H9 (cell line): ENCODE results near the gene HTRA1. TPM values are rescaled to one million over a fixed set of nuclear protein-coding genes. Genes with fewer than 3 reads are reported as not detected.

ENCODE experiments used
- DNase-seq: peaks from one replicate; pipeline ENCODE4 v3.0.0-alpha.2; 2017
- H2AFZ ChIP-seq: one replicate; pipeline ENCODE4 v1.6.1; 2013; ENCODE audit warnings: mild to moderate bottlenecking, low read length, control low read depth, moderate library complexity
- H2AK5ac ChIP-seq: 2 replicates; pipeline ENCODE4 v1.6.1; 2013; ENCODE audit warnings: low read length, control low read depth, mixed read lengths; ENCODE audit not compliant: insufficient read length
- H2BK120ac ChIP-seq: one replicate; pipeline ENCODE4 v1.6.1; 2013; ENCODE audit warnings: low read depth, mild to moderate bottlenecking, low read length, control low read depth, inconsistent platforms; ENCODE audit not compliant: poor library complexity, severe bottlenecking
- H2BK12ac ChIP-seq: 2 replicates; pipeline ENCODE4 v1.6.1; 2013; ENCODE audit warnings: low read length, control low read depth, mixed read lengths, low read depth; ENCODE audit not compliant: insufficient read length
- H2BK15ac ChIP-seq: 2 replicates; pipeline ENCODE4 v1.6.1; 2013; ENCODE audit warnings: low read depth, low read length, control low read depth
- H2BK20ac ChIP-seq: one replicate; pipeline ENCODE4 v1.6.1; 2013; ENCODE audit warnings: low read depth, mild to moderate bottlenecking, low read length, control low read depth, inconsistent platforms; ENCODE audit not compliant: poor library complexity, severe bottlenecking
- H2BK5ac ChIP-seq: 2 replicates; pipeline ENCODE4 v1.6.1; 2013; ENCODE audit warnings: low read length, control low read depth, mixed read lengths; ENCODE audit not compliant: insufficient read length
- H3K14ac ChIP-seq: 2 replicates; pipeline ENCODE4 v1.6.1; 2013; ENCODE audit warnings: low read length, control low read depth; ENCODE audit not compliant: insufficient read depth
- H3K18ac ChIP-seq: 2 replicates; pipeline ENCODE4 v1.6.1; 2013; ENCODE audit warnings: low read depth, mild to moderate bottlenecking, mixed read lengths, low read length, control low read depth; ENCODE audit not compliant: insufficient read length
- H3K23ac ChIP-seq: 2 replicates; pipeline ENCODE4 v1.6.1; 2013; ENCODE audit warnings: low read length, control low read depth, mixed read lengths, low read depth; ENCODE audit not compliant: insufficient read length
- H3K23me2 ChIP-seq: 2 replicates; pipeline ENCODE4 v1.6.1; 2013; ENCODE audit warnings: low read depth, mild to moderate bottlenecking, mixed read lengths, low read length, control low read depth; ENCODE audit not compliant: insufficient read length, poor library complexity, severe bottlenecking
- H3K27ac ChIP-seq: 2 replicates; pipeline ENCODE4 v1.5.1; 2013; ENCODE audit warnings: low read length, control low read depth, mixed read lengths, low read depth; ENCODE audit not compliant: insufficient read length
- H3K27me3 ChIP-seq: 2 replicates; pipeline ENCODE4 v1.6.1; 2013; ENCODE audit warnings: low read length, control low read depth, inconsistent platforms; ENCODE audit not compliant: insufficient read depth
- H3K4ac ChIP-seq: 2 replicates; pipeline ENCODE4 v1.6.1; 2013; ENCODE audit warnings: low read depth, mild to moderate bottlenecking, control low read depth, inconsistent platforms, low read length, moderate library complexity
- H3K4me1 ChIP-seq: 2 replicates; pipeline ENCODE4 v1.6.1; 2013; ENCODE audit warnings: low read length, control low read depth, inconsistent platforms; ENCODE audit not compliant: insufficient read depth
- H3K4me2 ChIP-seq: 2 replicates; pipeline ENCODE4 v1.6.1; 2013; ENCODE audit warnings: low read length, control low read depth, mixed read lengths; ENCODE audit not compliant: insufficient read length, insufficient read depth
- H3K56ac ChIP-seq: 2 replicates; pipeline ENCODE4 v1.6.1; 2013; ENCODE audit warnings: low read depth, mild to moderate bottlenecking, mixed read lengths, low read length, control low read depth; ENCODE audit not compliant: insufficient read length
- H3K79me1 ChIP-seq: 2 replicates; pipeline ENCODE4 v1.6.1; 2013; ENCODE audit warnings: low read depth, mild to moderate bottlenecking, moderate library complexity, low read length, control low read depth, inconsistent platforms; ENCODE audit not compliant: insufficient read depth, poor library complexity, severe bottlenecking
- H3K79me2 ChIP-seq: 2 replicates; pipeline ENCODE4 v1.6.1; 2013; ENCODE audit warnings: low read length, control low read depth, inconsistent platforms; ENCODE audit not compliant: insufficient read depth
- H3K9ac ChIP-seq: 2 replicates; pipeline ENCODE4 v1.6.1; 2013; ENCODE audit warnings: low read length, control low read depth, mixed read lengths; ENCODE audit not compliant: insufficient read length; ENCODE audit errors: extremely low read depth
- H3K9me3 ChIP-seq: one replicate; pipeline ENCODE4 v1.6.1; 2013; ENCODE audit warnings: low read depth, low read length, inconsistent platforms; ENCODE audit not compliant: control insufficient read depth
- H3T11ph ChIP-seq: one replicate; pipeline ENCODE4 v1.6.1; 2013; ENCODE audit warnings: mild to moderate bottlenecking, low read length, control low read depth, inconsistent platforms
- H4K20me1 ChIP-seq: one replicate; pipeline ENCODE4 v1.6.1; 2013; ENCODE audit not compliant: control insufficient read depth, insufficient read length, insufficient read depth
- H4K5ac ChIP-seq: 2 replicates; pipeline ENCODE4 v1.6.1; 2013; ENCODE audit warnings: low read depth, mild to moderate bottlenecking, mixed read lengths, low read length, control low read depth; ENCODE audit not compliant: insufficient read length
- H4K8ac ChIP-seq: replicated peaks from 2 replicates; pipeline ENCODE4 v1.6.1; 2013; ENCODE audit warnings: low read length, control low read depth, mixed read lengths, low read depth; ENCODE audit not compliant: insufficient read length
- H4K91ac ChIP-seq: 2 replicates; pipeline ENCODE4 v1.6.1; 2013; ENCODE audit warnings: low read depth, mild to moderate bottlenecking, moderate library complexity, mixed read lengths, low read length, control low read depth; ENCODE audit not compliant: insufficient read length
- H3K27ac Mint-ChIP-seq, 3 experiments: 2 replicates in 2 of 3; 3 replicates in 1 of 3; pipeline ENCODE4 v1.8.0; 2020 to 2021; ENCODE audit warnings: mixed read lengths in 3 of 3, mild to moderate bottlenecking in 1 of 3, moderate library complexity in 1 of 3
- H3K27me3 Mint-ChIP-seq: 2 replicates; pipeline ENCODE4 v1.8.0; 2021; ENCODE audit warnings: low read depth, mild to moderate bottlenecking, moderate library complexity, mixed read lengths
- H3K36me3 Mint-ChIP-seq, 3 experiments: 2 replicates in 2 of 3; 3 replicates in 1 of 3; pipeline ENCODE4 v1.8.0; 2020 to 2021; ENCODE audit warnings: low read depth in 3 of 3, mixed read lengths in 3 of 3; ENCODE audit not compliant: insufficient read depth in 1 of 3
- H3K4me1 Mint-ChIP-seq, 2 experiments: 2 replicates each; pipeline ENCODE4 v1.8.0; 2020; ENCODE audit warnings: mixed read lengths in 2 of 2
- H3K4me3 Mint-ChIP-seq, 2 experiments: 2 replicates in 1 of 2; 3 replicates in 1 of 2; pipeline ENCODE4 v1.8.0; 2020 to 2021; ENCODE audit warnings: mild to moderate bottlenecking in 2 of 2, mixed read lengths in 2 of 2, moderate library complexity in 1 of 2
- H3K9me3 Mint-ChIP-seq, 2 experiments: 2 replicates in 1 of 2; 3 replicates in 1 of 2; pipeline ENCODE4 v1.8.0; 2020; ENCODE audit warnings: mild to moderate bottlenecking in 2 of 2, mixed read lengths in 2 of 2, moderate library complexity in 1 of 2
- WGBS: extraction: QIAGEN DNeasy Blood & Tissue Kit; methylation state at CpG from one replicate; pipeline ENCODE4 v1.1.7; 2013; ENCODE audit warnings: missing lambda C conversion rate, low lambda C conversion rate, mixed read lengths; ENCODE audit not compliant: insufficient read length; ENCODE audit errors: extremely low coverage; 5-methylcytosine and 5-hydroxymethylcytosine counted together
- total RNA-seq: library from RNA; stranded (reverse); gene quantifications from 2 replicates; pipeline ENCODE4 v1.2.1, GENCODE V29; 2021
- TF ChIP-seq, protein P1 (sequence below): fragments of 200-600 bp; sonication (generic); conservative IDR thresholded peaks from 3 replicates; pipeline ENCODE4 v1.8.0; 2021; ENCODE audit warnings: antibody characterized with exemption, mild to moderate bottlenecking

The HTRA1 gene
- total RNA-seq, 1 experiment from 2014 or later, result 11.1 TPM

DNA sequence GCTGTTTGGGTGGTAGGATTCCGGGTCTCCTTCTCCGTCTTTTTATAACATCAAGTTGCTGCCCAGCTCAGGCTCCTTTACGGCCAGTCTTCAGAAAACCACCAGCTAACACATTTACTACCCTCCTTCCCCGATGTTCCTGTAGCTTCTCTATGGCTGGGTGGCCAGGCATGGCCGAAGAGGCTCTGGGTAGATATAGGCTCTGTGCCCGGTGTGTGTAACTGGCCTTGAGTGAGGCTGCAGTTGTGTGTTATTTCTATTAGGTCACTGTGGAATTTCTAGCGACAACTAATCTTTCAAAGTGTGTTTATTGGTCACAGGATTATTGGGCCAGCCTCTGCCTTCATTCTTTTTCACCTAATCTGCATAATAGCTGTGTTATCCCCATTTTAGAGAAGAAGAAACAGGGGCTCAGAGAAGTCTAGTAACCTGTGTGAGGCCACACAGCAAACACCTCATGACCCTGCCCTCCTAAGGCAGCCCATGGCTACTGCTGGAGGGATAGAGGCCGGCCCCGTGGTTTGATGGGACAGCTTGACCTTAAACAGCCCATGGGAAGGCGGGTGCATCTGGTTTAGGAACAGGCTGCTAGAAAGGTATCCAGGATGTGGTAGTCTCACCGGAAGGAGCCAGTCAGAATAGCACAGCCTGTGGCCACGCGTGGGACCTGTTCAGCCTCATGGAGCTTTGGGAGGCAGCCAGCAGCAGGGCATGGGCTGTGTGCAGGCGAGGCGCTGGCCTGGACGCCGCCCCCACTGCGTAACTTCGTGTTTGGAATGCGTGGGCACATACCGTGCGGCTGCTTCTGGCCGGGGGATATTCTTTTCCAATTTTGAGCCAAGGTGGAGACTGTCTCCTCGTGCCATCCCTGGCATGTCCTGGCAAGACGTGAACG, 29.7 kb downstream of the HTRA1 start:
- H3K56ac ChIP-seq, result no peak overlapping the region
- Mint-ChIP-seq H3K9me3 (no peaks in the 10 kb centered on the region), H3K36me3 (no peaks in the 10 kb centered on the region; a peak in 1 of 7 replicates), H3K27ac (no peak overlapping the region), H3K4me1 (peaks cover 5 to 19% of the 10 kb centered on the region in 2 experiments), H3K27me3 (peaks cover 2% of the 10 kb centered on the region; the same call in 1 of the 2 replicates), H3K4me3 (no peak overlapping the region)
- H3K4ac ChIP-seq, result no peak overlapping the region
- no peak overlapping the region for H3K23ac ChIP-seq
- no peak overlapping the region for H2AFZ ChIP-seq
- DNase-seq, result no peak
- no peak overlapping the region for H4K91ac ChIP-seq
- H2BK5ac ChIP-seq, result no peak overlapping the region
- no peak overlapping the region for H4K8ac ChIP-seq
- no peak overlapping the region for H3K18ac ChIP-seq
- TF ChIP-seq, protein P1, sequence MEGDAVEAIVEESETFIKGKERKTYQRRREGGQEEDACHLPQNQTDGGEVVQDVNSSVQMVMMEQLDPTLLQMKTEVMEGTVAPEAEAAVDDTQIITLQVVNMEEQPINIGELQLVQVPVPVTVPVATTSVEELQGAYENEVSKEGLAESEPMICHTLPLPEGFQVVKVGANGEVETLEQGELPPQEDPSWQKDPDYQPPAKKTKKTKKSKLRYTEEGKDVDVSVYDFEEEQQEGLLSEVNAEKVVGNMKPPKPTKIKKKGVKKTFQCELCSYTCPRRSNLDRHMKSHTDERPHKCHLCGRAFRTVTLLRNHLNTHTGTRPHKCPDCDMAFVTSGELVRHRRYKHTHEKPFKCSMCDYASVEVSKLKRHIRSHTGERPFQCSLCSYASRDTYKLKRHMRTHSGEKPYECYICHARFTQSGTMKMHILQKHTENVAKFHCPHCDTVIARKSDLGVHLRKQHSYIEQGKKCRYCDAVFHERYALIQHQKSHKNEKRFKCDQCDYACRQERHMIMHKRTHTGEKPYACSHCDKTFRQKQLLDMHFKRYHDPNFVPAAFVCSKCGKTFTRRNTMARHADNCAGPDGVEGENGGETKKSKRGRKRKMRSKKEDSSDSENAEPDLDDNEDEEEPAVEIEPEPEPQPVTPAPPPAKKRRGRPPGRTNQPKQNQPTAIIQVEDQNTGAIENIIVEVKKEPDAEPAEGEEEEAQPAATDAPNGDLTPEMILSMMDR, result no peak
- no peaks in the 10 kb centered on the region for H4K20me1 ChIP-seq
- no peak overlapping the region for H3K9ac ChIP-seq
- no CpG with 5 or more reads among the region's 26 CpGs for WGBS
- H4K5ac ChIP-seq, result no peak overlapping the region
- no peaks in the 10 kb centered on the region for H3K9me3 ChIP-seq
- no peak overlapping the region for H2BK20ac ChIP-seq
- no peak overlapping the region for H3K14ac ChIP-seq
- no peak overlapping the region for H3T11ph ChIP-seq
- no peak overlapping the region for H2AK5ac ChIP-seq
- no peak overlapping the region for H2BK120ac ChIP-seq
- H3K27ac ChIP-seq, result no peak overlapping the region
- no peaks in the 10 kb centered on the region for H3K23me2 ChIP-seq
- no peak overlapping the region for H2BK12ac ChIP-seq
- no peaks in the 10 kb centered on the region for H3K79me1 ChIP-seq
- H3K79me2 ChIP-seq, result no peaks in the 10 kb centered on the region
- H3K27me3 ChIP-seq, result no peaks in the 10 kb centered on the region
- no peak overlapping the region for H3K4me2 ChIP-seq
- no peaks in the 10 kb centered on the region for H3K4me1 ChIP-seq
- H2BK15ac ChIP-seq, result no peak overlapping the region
